Thoracic aorta (tissue), 2 donors: Measurements from ENCODE around the gene TBC1D1. TPM values are rescaled to one million over a fixed set of nuclear protein-coding genes. Genes with fewer than 3 reads are reported as not detected.

ENCODE experiments used
- ATAC-seq: fragments of 150-250 bp; one replicate; pipeline ENCODE4 v1.8.0; 2017; ENCODE audit warnings: low read depth; ENCODE audit not compliant: insufficient number of reproducible peaks, low FRiP score
- DNase-seq: peaks from one replicate; pipeline ENCODE4 v3.0.0-alpha.2; 2020; ENCODE audit warnings: low spot score
- H3K27ac ChIP-seq, 2 donors: fragments of 200-600 bp; sonication (generic); 1 replicate in 1 of 2; 2 replicates in 1 of 2; pipeline ENCODE4 v1.5.1; 2016; ENCODE audit warnings: mild to moderate bottlenecking in 2 of 2, moderate library complexity in 2 of 2
- H3K27me3 ChIP-seq: fragments of 200-600 bp; sonication (generic); replicated peaks from 2 replicates; pipeline ENCODE4 v1.6.0; 2016; ENCODE audit warnings: mild to moderate bottlenecking; ENCODE audit not compliant: insufficient read depth
- H3K36me3 ChIP-seq: fragments of 200-600 bp; sonication (generic); one replicate; pipeline ENCODE4 v1.5.1; 2016
- H3K4me1 ChIP-seq, 2 donors: fragments of 200-600 bp; sonication (generic); 1 replicate in 1 of 2; 2 replicates in 1 of 2; pipeline versions ENCODE4 v1.5.1 to v1.6.0; 2016; ENCODE audit warnings: low read depth in 2 of 2, mild to moderate bottlenecking in 1 of 2; ENCODE audit not compliant: control insufficient read depth in 1 of 2
- H3K4me3 ChIP-seq: fragments of 200-600 bp; sonication (generic); 2 replicates; pipeline ENCODE4 v1.5.1; 2016; ENCODE audit warnings: mild to moderate bottlenecking
- H3K9me3 ChIP-seq: fragments of 200-600 bp; sonication (generic); 2 replicates; pipeline ENCODE4 v1.5.1; 2016
- CTCF ChIP-seq: fragments of 200-600 bp; sonication (generic); IDR thresholded peaks from one replicate; pipeline ENCODE4 v1.5.1; 2019; ENCODE audit warnings: antibody characterized with exemption
- total RNA-seq, 2 donors: library from RNA; depleted of rRNA; stranded (reverse); fragments of >200 nt; gene quantifications; one replicate each; pipeline versions ENCODE4 v1.1.0 to v1.2.3, GENCODE V29; 2016

The TBC1D1 gene
- total RNA-seq, 2 donors from 2014 or later: 152 to 206 TPM

DNA sequence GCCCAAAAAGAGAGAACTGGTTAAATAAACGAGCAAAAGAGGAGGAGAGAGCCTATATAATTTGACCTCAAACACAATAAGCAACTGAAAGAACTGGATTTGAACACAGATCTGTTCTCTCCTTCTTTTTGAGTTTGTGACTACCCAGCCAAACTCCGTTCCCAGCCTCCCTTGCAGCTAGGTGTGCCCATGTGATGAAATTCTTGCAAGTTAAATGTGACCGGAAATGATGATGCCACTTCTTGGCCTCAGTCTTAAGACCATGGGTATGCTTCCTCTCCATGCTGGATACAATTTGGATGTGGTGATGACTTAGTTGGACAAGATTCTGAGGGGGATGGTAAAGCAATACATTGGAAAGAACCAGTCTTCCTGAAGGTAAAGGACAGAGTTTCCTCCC, 273.5 kb downstream of the TBC1D1 start:
- H3K36me3 ChIP-seq: no peaks in the 10 kb centered on the region
- peaks cover 3 to 12% of the 10 kb centered on the region in 2 donors for H3K4me1 ChIP-seq
- no peak for TF ChIP-seq CTCF
- no peaks in the 10 kb centered on the region for H3K9me3 ChIP-seq
- no peak overlapping the region for H3K4me3 ChIP-seq
- DNase-seq (no peak), ATAC-seq (no peak)
- H3K27me3 ChIP-seq: no peaks in the 10 kb centered on the region
- H3K27ac ChIP-seq: no peak overlapping the region

GRCh38 chr4:38166082-38166481, 275.2 kb downstream of the TBC1D1 start:
- Histone ChIP-seq H3K27ac (no peak overlapping the region), H3K9me3 (no peaks in the 10 kb centered on the region), H3K4me1 (peaks cover 0 to 1% of the 10 kb centered on the region in 2 donors), H3K36me3 (no peaks in the 10 kb centered on the region), H3K4me3 (no peak overlapping the region), H3K27me3 (no peaks in the 10 kb centered on the region)
- DNase-seq (no peak), ATAC-seq (no peak)
- no peak for TF ChIP-seq CTCF

GRCh38 chr4:38166768-38167167, 275.9 kb downstream of the TBC1D1 start:
- H3K36me3 ChIP-seq: no peaks in the 10 kb centered on the region
- H3K4me3 ChIP-seq: no peak overlapping the region
- H3K9me3 ChIP-seq: no peaks in the 10 kb centered on the region
- ATAC-seq (no peak), DNase-seq (no peak)
- H3K27ac ChIP-seq: no peak overlapping the region
- no peaks in the 10 kb centered on the region for H3K27me3 ChIP-seq
- no peaks in the 10 kb centered on the region for H3K4me1 ChIP-seq
- TF ChIP-seq CTCF: no peak

DNA sequence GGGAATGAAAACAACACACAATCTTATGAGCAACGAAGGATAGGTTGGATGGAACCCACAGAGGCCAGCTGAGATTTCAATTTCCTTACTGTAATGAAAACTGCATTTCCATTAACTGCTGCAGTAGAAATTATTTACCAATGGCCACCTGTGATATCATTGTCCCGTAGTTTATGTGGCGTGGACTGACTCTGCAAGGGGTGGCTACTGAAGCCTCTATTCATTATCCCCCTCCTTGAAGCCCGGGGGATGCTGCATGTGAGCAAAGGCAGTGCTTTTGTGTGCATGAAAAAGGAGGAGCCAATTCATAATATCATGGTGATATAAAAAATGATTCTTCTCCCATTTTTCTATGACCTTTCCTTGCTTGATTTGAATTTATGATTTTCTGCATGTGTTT, 277.1 kb downstream of the TBC1D1 start:
- no peak for DNase-seq
- Histone ChIP-seq H3K4me3 (no peak overlapping the region), H3K4me1 (no peaks in the 10 kb centered on the region), H3K9me3 (no peaks in the 10 kb centered on the region), H3K36me3 (no peaks in the 10 kb centered on the region), H3K27ac (no peak overlapping the region), H3K27me3 (no peaks in the 10 kb centered on the region)
- TF ChIP-seq CTCF: no peak
- no peak for ATAC-seq

GRCh38 chr4:38169524-38169923, 278.6 kb downstream of the TBC1D1 start:
- Histone ChIP-seq H3K36me3 (no peaks in the 10 kb centered on the region), H3K9me3 (no peaks in the 10 kb centered on the region), H3K4me1 (no peaks in the 10 kb centered on the region), H3K27ac (no peak overlapping the region), H3K4me3 (no peak overlapping the region), H3K27me3 (no peaks in the 10 kb centered on the region)
- no peak for DNase-seq
- ATAC-seq: no peak
- no peak for TF ChIP-seq CTCF
